ENCODE results near the gene GAGE10.

DNA sequence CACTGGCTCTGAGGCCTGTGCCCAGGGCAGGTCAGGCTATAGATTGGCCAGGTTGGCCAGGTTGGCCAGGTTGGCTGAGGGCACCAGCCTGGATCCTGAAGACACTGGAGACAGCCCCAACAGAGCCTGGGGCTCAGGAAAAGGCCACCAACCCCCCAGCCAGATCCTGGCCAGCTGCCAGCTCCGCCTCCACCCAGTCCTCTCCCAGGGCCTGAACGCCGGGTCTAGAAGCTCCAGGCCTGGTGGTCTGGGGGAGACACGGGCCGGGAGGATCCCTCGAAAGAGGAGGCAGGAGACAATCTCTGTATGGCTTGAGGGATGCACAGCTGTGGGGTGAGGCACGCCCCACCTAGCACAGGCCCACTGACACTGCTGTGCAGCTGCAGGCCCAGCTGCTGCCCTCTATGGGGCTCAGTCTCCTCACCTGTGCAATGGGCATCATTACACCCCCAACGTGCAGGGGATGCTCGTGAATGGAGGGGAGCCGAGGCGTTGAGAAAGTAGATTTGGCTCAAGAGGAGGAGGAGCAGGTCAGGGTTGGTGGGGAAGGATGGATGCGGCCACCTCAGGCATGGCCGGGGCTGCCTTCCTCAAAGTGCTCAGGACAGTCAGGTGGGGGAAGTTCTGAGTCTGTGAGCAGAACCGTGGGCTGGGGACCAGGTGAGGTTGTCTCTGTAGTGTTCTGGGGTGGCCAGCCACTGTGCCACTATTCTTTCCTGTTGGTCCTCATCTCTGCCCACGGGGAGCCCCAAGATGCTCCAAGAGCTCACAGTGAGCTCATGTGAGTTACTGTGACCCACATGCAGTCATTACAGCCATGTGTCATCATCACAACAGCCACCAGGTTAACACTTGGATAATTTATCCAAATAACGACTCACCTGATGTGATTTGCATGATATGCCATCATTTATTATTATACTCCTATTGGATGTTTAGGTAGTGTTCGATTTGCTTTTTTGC, 10.8 kb upstream of the GAGE10 start:
- TF ChIP-seq EZH2 (IDR thresholded peaks at IDR 0.05; ENCODE audit: borderline replicate concordance, low read length), result no peak
- no peak for TF ChIP-seq CTCF (conservative IDR thresholded peaks at IDR 0.05 in 1 of 2, IDR thresholded peaks at IDR 0.05 in 1 of 2; ENCODE audit: extremely low read depth in 1 of 2, insufficient read depth in 1 of 2, low read depth in 1 of 2, low read length in 2 of 2)
